ENCODE measurements around the gene DOHH.
"Not testable (repeated sequence)": the region's sequence is repeated elsewhere in the genome, so short reads cannot be mapped to it uniquely, and the experiment has no call there.

The DOHH gene

DNA sequence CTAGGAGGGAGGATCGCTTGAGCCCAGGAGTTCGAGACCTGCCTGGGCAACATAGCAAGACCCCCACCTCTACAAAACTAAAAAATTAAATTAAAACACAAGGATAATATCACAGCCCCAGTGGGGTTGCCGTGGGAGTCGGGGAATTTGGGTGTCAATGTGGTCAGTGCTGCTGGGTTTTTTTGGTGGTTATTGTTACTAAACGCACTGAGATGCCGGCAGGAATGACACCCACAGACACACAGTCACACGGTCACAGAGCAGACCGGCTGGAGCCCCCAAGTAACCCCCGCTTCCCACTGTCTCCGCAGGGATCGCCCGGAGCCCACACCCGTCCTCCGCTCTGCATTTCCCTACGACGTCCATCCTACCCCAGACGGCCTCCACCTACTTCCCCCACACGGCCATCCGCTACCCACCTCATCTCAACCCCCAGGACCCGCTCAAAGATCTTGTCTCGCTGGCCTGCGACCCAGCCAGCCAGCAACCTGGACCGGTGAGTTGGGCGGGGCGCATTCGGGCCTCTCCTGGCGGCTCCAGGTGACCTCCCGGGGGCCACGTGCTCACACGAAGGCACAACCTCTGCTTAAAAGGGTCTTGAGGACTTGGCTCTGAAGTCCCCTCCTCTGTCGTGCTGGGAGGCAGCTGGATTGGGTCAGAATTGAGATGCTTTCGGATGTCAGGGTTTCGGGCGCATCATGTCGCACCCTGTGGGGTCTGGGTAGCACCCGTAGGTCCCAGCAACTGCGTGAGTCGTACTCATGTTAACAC is 48.1 kb downstream of the DOHH start:
- peaks cover 26 to 76% of the 10 kb centered on the region in 2 donors for H3K36me3 ChIP-seq (ENCODE audit: control insufficient read depth in 1 of 2, insufficient read depth in 2 of 2, low read length in 2 of 2)
- H3K27ac ChIP-seq (ENCODE audit: low read length), result no peak overlapping the region
- peaks cover 0 to 24% of the 10 kb centered on the region in 2 donors for H3K4me1 ChIP-seq (ENCODE audit: control insufficient read depth in 1 of 2, insufficient read depth in 2 of 2, low read length in 2 of 2)

DNA sequence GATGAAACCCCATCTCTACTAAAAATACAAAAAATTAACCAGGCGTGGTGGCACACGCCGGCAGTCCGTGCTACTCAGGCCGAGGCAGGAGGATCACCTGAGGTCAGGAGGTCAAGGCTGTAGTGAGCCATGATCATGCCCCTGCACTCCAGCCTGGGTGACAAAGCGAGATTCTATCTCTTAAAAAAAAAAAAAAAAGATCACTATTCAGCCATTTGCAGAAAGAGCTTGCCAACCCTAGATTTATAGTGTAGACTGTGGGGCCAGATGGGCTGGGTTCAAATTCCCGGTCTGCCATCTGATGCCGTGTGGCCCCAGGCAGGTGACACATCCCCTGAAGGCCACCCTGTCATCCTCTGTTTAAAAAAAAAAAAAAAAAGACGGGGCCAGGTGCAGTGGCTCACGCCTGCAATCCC is 49.0 kb downstream of the DOHH start:
- Histone ChIP-seq H3K27ac (ENCODE audit: low read length) (peak overlapping the region; percentile 39), H3K36me3 (ENCODE audit: control insufficient read depth in 1 of 2, insufficient read depth in 2 of 2, low read length in 2 of 2) (peaks cover 26 to 69% of the 10 kb centered on the region in 2 donors), H3K4me1 (ENCODE audit: control insufficient read depth in 1 of 2, insufficient read depth in 2 of 2, low read length in 2 of 2) (peaks cover 0 to 17% of the 10 kb centered on the region in 2 donors)

More for the DNA sequence above, 48.1 kb downstream of the DOHH start:
- Histone ChIP-seq H3K9me3 (ENCODE audit: control insufficient read depth in 1 of 2, low read length in 2 of 2) (no peaks in the 10 kb centered on the region), H3K4me3 (ENCODE audit: low read depth in 1 of 2, low read length in 2 of 2) (no peak overlapping the region), H3K27me3 (ENCODE audit: low read depth, low read length) (no peaks in the 10 kb centered on the region)

DNA sequence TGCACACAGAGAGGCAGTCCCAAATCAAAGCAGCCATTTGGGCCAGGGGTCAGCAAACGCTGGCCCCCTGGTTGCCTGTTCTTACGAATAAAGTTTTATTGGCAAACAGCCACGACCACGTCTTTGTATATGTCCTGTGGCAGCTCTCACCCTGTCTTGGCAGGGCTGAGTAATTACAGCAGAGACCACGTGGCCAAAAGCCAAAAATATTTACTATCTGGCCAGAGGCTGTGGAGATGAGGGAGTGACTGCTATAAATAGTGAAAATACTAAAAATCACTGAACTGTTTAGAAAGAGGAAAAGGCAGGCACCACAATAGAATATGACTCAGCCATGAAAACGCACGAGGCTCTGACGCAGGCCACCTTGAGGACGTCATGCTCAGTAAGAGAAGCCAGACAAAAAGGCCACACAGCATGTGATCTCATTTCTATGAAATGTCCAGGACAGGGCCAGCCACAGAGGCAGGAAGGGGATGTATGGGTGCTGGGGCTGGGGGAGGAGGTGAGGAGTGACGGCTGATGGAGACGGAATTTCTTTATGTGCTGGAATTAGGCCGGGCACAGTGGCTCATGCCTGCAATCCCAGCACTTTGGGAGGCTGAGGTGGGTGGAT is 49.6 kb downstream of the DOHH start:
- H3K4me3 ChIP-seq (ENCODE audit: low read depth in 1 of 2, low read length in 2 of 2), result no peak overlapping the region
- peak overlapping the region; percentile 39 for H3K27ac ChIP-seq (ENCODE audit: low read length)
- peaks cover 29 to 70% of the 10 kb centered on the region in 2 donors for H3K36me3 ChIP-seq (ENCODE audit: control insufficient read depth in 1 of 2, insufficient read depth in 2 of 2, low read length in 2 of 2)
- H3K4me1 ChIP-seq (ENCODE audit: control insufficient read depth in 1 of 2, insufficient read depth in 2 of 2, low read length in 2 of 2), result peaks cover 0 to 11% of the 10 kb centered on the region in 2 donors
- no peaks in the 10 kb centered on the region for H3K9me3 ChIP-seq (ENCODE audit: control insufficient read depth in 1 of 2, low read length in 2 of 2)
- no peaks in the 10 kb centered on the region for H3K27me3 ChIP-seq (ENCODE audit: low read depth, low read length)

More for the DNA sequence above, 49.0 kb downstream of the DOHH start:
- Histone ChIP-seq H3K4me3 (ENCODE audit: low read depth in 1 of 2, low read length in 2 of 2) (no peak overlapping the region), H3K27me3 (ENCODE audit: low read depth, low read length) (no peaks in the 10 kb centered on the region), H3K9me3 (ENCODE audit: control insufficient read depth in 1 of 2, low read length in 2 of 2) (no peaks in the 10 kb centered on the region)

DNA sequence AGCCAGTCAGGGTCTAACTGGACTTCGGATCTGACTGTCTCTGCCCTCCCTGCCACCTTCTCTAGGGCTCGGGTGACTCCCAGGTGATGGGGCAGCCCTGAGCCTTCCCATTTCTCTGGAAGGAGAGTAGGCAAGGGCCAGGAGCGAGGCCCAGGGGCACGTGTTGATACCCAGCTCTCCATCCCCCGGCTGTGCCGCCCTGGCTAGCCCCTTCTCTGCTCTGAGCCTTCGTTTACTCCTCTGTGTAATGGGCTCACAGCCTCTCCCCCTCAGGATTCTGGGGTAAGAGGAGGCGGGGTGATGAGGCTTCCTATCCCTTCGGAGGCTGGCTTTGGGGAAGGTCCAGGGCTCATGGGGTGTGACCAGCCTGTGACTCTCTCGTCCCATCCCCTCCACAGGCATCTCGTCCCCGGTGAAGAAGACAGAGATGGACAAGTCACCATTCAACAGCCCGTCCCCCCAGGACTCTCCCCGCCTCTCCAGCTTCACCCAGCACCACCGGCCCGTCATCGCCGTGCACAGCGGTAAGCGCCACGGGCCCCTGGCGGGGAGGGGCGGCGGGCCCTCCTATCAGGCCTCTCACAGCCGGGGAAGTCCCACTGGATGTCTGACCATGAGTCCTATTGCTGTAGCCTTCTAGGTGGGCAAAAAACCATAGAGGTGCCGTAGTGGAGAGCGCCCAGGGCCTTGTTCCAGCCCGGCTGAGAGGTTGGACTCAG is 51.7 kb downstream of the DOHH start:
- no peak overlapping the region for H3K4me3 ChIP-seq (ENCODE audit: low read depth in 1 of 2, low read length in 2 of 2)
- H3K36me3 ChIP-seq (ENCODE audit: control insufficient read depth in 1 of 2, insufficient read depth in 2 of 2, low read length in 2 of 2), result peaks cover 22 to 65% of the 10 kb centered on the region in 2 donors
- H3K9me3 ChIP-seq (ENCODE audit: control insufficient read depth in 1 of 2, low read length in 2 of 2), result no peaks in the 10 kb centered on the region
- no peak overlapping the region for H3K27ac ChIP-seq (ENCODE audit: low read length)
- H3K4me1 ChIP-seq (ENCODE audit: control insufficient read depth in 1 of 2, insufficient read depth in 2 of 2, low read length in 2 of 2), result peaks cover 0 to 24% of the 10 kb centered on the region in 2 donors
- no peaks in the 10 kb centered on the region for H3K27me3 ChIP-seq (ENCODE audit: low read depth, low read length)

DNA sequence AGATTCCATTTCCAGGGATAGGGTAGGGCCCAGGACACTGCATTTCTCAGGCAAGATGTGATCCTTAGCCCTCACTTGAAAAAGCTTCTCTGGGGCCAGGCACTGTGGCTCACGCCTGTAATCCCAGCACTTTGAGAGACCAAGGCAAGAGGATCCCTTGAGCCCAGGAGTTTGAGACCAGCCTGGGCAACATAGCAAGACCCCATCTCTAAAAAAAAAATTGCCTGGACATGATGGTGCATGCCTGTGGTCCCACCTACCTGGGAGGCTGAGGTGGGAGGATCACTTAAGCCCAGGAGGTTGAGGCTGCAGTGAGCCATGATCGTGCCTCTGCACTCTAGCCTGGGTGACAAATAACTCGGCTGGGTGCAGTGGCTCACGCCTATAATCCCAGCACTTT is 53.8 kb downstream of the DOHH start:
- H3K9me3 ChIP-seq (ENCODE audit: control insufficient read depth in 1 of 2, low read length in 2 of 2); H3K27ac ChIP-seq (ENCODE audit: low read length); H3K4me3 ChIP-seq (ENCODE audit: low read depth in 1 of 2, low read length in 2 of 2); H3K27me3 ChIP-seq (ENCODE audit: low read depth, low read length): not testable (repeated sequence)
- H3K4me1 ChIP-seq (ENCODE audit: control insufficient read depth in 1 of 2, insufficient read depth in 2 of 2, low read length in 2 of 2), result peaks cover 0 to 33% of the 10 kb centered on the region in 2 donors
- peaks cover 15 to 55% of the 10 kb centered on the region in 2 donors for H3K36me3 ChIP-seq (ENCODE audit: control insufficient read depth in 1 of 2, insufficient read depth in 2 of 2, low read length in 2 of 2)

DNA sequence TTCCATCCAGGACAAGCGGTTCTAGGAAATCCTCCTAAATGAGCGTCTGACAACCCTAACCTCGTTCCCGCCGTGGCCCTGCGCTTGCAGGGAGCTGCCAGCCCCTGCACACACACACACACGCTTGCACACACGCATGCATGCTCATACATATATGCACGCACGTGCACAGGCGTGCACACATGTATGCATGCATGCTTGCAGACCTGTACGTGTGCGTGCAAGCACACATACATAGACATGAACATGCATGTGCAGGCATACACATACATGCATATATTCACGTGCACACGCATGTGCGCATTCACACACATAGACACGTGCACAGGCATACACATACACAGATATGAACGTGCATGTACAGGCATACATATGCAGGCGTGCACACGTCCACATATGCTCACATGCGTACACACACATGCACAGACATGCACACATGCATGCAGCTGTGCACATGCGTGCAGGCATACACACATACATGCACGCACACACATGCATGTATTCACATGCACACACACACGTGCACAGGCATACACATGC is 55.7 kb downstream of the DOHH start:
- Histone ChIP-seq H3K4me3 (ENCODE audit: low read depth in 1 of 2, low read length in 2 of 2) (peak overlapping the region in 1 of 2 donors; percentile 26), H3K36me3 (ENCODE audit: control insufficient read depth in 1 of 2, insufficient read depth in 2 of 2, low read length in 2 of 2) (peaks cover 19 to 58% of the 10 kb centered on the region in 2 donors), H3K9me3 (ENCODE audit: control insufficient read depth in 1 of 2, low read length in 2 of 2) (no peaks in the 10 kb centered on the region), H3K4me1 (ENCODE audit: control insufficient read depth in 1 of 2, insufficient read depth in 2 of 2, low read length in 2 of 2) (peaks cover 0 to 37% of the 10 kb centered on the region in 2 donors), H3K27ac (ENCODE audit: low read length) (no peak overlapping the region), H3K27me3 (ENCODE audit: low read depth, low read length) (no peaks in the 10 kb centered on the region)

DNA sequence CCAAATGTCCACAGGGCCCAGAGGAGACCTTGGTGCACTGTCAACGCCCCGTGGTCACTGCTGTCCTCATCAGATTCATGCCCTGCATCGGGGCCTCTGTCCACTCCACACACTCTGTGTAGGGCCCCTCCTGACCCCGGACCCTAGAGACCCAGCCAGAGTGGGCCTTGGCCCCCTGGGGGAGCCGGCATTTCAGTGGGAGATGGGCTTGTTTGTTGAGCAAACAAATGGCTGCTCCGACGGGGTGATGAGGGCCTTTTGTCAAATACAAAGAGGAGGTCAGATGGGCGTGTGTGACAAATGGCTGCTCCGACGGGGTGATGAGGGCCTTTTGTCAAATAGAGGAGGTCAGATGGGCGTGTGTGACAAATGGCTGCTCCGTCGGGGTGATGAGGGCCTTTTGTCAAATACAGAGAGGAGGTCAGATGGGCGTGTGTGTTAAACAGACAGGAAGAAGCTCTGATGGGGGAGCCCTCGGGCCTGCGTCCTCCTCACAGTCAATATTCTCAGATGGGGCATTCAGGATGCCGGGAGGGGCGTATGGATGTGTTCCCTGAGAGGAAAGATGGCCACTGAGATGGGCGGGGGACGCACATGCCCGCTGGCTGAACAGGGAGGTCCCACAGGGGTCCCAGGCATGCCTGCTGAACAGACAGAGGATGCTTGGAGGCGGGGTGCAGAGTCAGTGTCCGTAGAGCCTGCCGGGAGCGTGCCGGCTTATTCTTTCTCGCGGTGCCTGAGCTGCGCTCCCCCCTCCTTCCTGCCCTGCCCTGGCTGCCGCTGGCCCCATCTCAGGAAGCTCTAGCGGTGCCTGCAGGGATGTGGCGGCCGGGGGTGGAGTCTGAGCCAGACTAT is 56.4 kb downstream of the DOHH start:
- Histone ChIP-seq H3K9me3 (ENCODE audit: control insufficient read depth in 1 of 2, low read length in 2 of 2) (no peaks in the 10 kb centered on the region), H3K27me3 (ENCODE audit: low read depth, low read length) (no peaks in the 10 kb centered on the region), H3K4me3 (ENCODE audit: low read depth in 1 of 2, low read length in 2 of 2) (peak overlapping the region in 1 of 2 donors; percentile 26), H3K27ac (ENCODE audit: low read length) (no peak overlapping the region), H3K4me1 (ENCODE audit: control insufficient read depth in 1 of 2, insufficient read depth in 2 of 2, low read length in 2 of 2) (peaks cover 0 to 37% of the 10 kb centered on the region in 2 donors), H3K36me3 (ENCODE audit: control insufficient read depth in 1 of 2, insufficient read depth in 2 of 2, low read length in 2 of 2) (peaks cover 16 to 55% of the 10 kb centered on the region in 2 donors)

DNA sequence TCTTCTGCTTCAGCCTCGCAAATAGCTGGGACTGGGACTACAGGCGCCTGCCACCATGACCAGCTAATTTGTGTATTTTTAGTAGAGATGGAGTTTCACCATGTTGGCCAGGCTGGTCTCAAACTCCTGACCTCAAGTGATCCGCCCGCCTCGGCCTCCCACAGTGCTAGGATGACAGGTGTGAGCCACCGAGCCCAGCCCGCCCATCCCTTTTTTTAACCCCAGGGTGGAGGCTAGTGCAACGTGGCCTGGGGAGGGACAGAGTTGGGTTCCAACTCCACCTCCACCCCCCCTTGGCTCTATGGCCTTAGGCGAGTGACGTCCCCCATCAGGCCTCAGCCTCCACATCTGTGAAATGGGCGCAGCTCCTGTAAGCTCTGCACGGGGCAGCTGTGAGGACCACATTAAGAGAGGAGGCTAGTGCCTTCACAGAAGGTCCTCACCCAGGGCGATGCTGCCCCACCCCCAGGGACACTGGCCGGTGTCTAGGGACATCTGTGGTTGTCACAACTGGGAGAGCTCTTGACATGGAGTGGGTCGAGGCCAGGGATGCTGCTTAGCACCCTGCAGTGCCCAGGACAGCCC is 57.9 kb downstream of the DOHH start:
- Histone ChIP-seq H3K27ac (ENCODE audit: low read length) (no peak overlapping the region), H3K4me3 (ENCODE audit: low read depth in 1 of 2, low read length in 2 of 2) (no peak overlapping the region), H3K36me3 (ENCODE audit: control insufficient read depth in 1 of 2, insufficient read depth in 2 of 2, low read length in 2 of 2) (peaks cover 19 to 55% of the 10 kb centered on the region in 2 donors), H3K9me3 (ENCODE audit: control insufficient read depth in 1 of 2, low read length in 2 of 2) (no peaks in the 10 kb centered on the region), H3K27me3 (ENCODE audit: low read depth, low read length) (no peaks in the 10 kb centered on the region), H3K4me1 (ENCODE audit: control insufficient read depth in 1 of 2, insufficient read depth in 2 of 2, low read length in 2 of 2) (peaks cover 0 to 37% of the 10 kb centered on the region in 2 donors)

DNA sequence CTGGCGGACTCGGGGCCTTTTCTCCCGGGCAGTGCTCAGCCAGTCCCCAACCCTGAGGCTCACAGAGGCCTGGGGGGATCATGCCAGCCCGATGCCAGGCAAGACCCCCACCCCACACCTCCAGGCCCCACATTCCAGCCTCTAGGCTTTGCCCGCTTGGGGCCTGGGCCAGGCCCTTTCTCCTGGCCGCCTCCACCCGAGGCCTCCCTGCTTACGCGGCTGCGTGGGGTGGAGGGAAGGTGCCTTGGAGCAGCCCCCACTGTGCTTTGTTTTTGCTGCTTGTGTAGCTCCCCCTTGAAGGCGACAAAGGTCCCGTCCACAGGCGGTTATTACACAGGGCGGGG is 58.5 kb downstream of the DOHH start:
- Histone ChIP-seq H3K27ac (ENCODE audit: low read length) (no peak overlapping the region), H3K4me3 (ENCODE audit: low read depth in 1 of 2, low read length in 2 of 2) (no peak overlapping the region), H3K4me1 (ENCODE audit: control insufficient read depth in 1 of 2, insufficient read depth in 2 of 2, low read length in 2 of 2) (peaks cover 0 to 37% of the 10 kb centered on the region in 2 donors), H3K27me3 (ENCODE audit: low read depth, low read length) (no peaks in the 10 kb centered on the region), H3K36me3 (ENCODE audit: control insufficient read depth in 1 of 2, insufficient read depth in 2 of 2, low read length in 2 of 2) (peaks cover 19 to 59% of the 10 kb centered on the region in 2 donors), H3K9me3 (ENCODE audit: control insufficient read depth in 1 of 2, low read length in 2 of 2) (no peaks in the 10 kb centered on the region)

All from muscle layer of duodenum (tissue), 2 donors.